GM12872 (cell line): ENCODE measurements around the gene PMM2.

Experiments
- TF ChIP-seq, protein P1 (sequence below): IDR thresholded peaks from 3 replicates; pipeline ENCODE4 v1.5.1; 2011; ENCODE audit warnings: low read depth, mild to moderate bottlenecking, low read length, moderate library complexity; ENCODE audit not compliant: insufficient read depth

PMM2 gene

DNA sequence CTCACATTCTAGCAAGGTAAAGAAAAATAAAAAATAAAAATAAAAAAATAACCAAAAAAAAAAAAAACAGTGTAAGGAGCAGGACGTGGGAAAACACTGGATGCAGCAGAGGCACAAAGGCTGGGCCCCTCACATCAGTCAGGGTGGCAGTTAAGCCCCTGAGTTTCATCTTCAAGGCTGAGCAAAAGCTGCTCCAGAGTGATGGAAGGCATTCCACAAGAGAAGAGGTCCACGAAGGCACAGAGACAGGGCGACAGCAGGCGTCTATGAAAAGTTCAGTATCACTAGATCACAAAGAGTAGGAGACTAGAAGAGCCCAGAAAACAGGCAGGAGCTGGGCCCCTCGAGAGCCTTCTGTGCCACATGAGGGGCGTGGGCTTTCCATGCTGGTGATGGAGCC is 12.2 kb upstream of the PMM2 start:
- TF ChIP-seq, protein P1, sequence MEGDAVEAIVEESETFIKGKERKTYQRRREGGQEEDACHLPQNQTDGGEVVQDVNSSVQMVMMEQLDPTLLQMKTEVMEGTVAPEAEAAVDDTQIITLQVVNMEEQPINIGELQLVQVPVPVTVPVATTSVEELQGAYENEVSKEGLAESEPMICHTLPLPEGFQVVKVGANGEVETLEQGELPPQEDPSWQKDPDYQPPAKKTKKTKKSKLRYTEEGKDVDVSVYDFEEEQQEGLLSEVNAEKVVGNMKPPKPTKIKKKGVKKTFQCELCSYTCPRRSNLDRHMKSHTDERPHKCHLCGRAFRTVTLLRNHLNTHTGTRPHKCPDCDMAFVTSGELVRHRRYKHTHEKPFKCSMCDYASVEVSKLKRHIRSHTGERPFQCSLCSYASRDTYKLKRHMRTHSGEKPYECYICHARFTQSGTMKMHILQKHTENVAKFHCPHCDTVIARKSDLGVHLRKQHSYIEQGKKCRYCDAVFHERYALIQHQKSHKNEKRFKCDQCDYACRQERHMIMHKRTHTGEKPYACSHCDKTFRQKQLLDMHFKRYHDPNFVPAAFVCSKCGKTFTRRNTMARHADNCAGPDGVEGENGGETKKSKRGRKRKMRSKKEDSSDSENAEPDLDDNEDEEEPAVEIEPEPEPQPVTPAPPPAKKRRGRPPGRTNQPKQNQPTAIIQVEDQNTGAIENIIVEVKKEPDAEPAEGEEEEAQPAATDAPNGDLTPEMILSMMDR: no peak

DNA sequence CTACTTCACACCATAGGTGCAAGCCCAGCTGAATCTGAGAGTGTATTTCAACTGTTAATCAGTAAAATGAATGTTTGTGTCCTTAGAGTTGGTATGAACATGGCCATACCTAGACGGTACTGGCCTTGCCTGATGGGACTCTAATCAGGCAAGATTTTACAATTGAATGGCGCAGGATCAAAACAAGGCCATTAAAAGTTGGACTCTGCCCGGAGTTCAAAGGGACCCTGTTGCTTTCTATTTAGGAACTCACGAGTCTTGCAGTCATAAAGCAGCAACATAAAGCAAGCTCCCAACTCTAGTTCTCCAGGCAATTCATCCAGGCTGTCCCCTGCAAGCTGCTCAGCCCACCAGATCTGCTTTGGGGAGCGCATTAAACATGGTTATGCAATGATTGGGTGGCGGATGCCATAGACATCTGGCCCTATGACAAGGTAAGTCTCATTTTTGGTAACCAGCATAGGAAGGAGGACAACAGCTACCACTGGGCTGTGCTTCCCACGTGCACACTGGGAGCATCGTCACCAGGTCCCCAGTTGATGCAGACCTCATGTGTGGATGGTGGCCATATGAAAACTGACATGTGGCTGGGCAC is 9.0 kb upstream of the PMM2 start:
- TF ChIP-seq, protein P1: no peak

DNA sequence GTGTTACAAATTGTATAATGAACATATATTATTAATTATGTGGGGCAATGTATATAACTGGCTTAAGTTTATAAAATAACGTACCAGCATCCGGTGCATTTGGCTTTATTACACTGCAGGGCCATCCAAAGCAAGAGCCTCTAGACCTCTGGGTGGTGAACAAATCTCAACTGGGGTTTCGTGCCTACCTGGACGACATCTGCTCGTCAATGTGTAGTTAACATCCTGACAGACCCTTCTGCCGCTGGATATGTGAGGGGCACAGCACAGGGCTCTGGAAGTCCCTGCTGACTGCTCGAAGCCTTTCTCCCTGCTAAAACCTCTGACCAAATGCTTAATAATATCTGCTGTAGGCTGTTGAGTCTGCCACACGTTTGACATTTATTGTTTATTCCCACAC is 2.5 kb upstream of the PMM2 start:
- TF ChIP-seq, protein P1: no peak

DNA sequence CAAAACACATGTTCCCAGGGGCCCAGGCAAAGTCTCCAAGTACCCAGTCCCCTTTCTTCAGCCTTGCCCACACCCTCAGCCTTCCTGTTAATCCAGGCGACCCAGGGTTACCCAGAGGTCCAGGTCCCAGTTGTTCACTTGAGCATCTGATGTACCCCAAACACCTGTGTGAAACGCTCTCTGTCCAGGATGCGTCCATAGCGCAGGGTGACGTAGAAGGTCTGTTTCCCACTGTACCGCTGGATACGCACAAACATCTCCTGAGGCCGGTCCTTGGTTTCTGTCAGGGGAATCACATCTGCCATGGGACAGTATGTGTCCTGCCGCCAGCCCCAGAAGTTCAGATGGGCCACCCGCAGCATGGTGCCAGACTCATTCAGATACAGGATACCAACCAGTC is 1.8 kb upstream of the PMM2 start:
- TF ChIP-seq, protein P1: no peak

DNA sequence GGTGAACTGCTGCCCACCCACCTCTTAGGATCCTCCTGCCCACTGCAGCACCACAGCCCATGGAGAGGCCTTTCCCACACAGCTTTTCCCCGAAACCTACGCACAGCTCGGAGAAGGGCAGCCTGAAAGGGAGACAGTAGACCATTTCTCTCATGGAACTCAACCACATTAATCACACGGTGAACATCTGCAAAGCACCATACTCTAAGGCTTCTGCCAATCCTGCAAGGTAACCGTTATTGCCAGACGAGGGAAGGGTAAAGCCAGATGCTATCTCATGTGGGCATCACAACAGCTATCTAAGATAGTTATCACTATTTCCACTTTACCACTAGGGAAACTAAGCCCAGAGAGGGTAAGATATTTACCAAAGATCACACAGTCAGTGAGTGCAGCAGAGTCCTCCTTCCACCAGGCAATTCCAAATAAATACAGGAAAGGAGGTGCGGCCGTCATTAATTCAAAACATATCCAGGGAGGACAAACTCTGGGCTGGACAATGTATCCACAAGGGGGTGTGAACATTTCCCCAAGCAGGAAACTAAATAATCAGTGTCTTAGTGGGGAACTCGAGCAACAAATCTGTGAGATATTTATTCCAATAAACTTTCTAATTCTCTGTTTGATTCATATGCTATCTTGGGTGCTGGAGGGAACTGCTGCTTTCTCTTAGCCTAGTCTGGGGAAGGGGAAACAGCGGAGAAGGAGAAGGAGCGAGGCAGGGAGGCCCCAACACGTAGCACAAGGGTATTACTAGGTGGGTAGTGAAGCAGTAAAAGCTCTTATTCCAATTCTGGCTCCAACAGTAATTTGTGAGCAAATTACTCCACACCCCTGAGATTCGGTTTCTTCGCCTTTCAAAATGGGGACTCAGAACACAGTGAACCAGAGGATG is 923 bp upstream of the PMM2 start:
- TF ChIP-seq, protein P1: no peak

DNA sequence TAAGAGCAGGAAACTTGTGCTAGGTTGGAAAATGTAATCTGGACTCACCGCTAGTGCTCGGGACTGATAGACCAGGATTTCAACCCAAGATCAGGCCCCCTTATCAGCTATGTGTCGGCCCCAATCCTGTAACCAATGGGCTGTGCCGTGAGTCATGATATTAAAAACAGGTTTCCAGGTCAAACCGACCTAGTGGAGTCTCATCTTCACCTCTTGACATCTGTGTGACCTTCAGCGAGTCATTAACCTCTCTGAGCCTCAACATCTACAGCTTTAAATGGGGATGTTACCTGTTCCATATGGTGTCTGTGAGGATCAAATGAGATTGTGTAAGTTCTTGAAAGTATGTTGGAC is 512 bp downstream of the PMM2 start:
- TF ChIP-seq, protein P1: no peak

DNA sequence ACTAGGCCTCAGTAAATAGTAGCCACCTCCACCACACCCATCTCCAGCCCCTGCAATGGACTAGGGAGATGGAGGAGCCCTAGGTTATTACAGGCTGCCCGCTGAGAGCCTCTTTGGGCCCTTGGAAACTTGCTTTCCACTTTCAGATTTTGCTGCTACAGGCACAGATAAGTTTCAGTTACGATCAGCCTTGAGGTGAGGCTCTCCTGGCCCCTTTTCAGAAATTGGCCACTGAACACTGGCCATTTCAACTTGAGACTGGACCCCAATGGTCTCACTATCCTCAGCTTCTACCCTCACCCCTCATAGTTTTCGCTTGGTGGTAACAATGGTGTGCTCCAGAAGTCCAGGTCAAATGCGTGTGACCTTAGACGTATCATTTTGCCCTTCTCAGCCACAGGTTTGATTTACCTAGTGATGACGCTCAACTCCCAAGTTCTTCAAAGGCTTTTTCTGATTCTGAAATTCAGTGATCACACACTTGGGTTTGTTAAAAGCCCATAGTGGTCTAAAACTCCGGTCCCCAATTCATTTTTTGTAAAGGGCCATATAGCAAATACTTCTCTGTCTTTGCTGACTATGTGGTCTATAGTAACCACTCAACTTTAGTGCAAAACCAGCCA is 1.0 kb downstream of the PMM2 start:
- TF ChIP-seq, protein P1: no peak
